ENCODE data around the gene MAPK6.

Gene MAPK6

GRCh38 chr15:52018693-52019393 lies at the start of gene MAPK6:
TSS of gene MAPK6 (plus strand) at chr15:52019219. CDS start at chr15:52046461, 27,242 bp downstream.
- peak within 1 kb of the TSS; percentile 89 for H3K4me3 ChIP-seq (ENCODE audit: low read depth, low read length)
- TF ChIP-seq, protein P1, sequence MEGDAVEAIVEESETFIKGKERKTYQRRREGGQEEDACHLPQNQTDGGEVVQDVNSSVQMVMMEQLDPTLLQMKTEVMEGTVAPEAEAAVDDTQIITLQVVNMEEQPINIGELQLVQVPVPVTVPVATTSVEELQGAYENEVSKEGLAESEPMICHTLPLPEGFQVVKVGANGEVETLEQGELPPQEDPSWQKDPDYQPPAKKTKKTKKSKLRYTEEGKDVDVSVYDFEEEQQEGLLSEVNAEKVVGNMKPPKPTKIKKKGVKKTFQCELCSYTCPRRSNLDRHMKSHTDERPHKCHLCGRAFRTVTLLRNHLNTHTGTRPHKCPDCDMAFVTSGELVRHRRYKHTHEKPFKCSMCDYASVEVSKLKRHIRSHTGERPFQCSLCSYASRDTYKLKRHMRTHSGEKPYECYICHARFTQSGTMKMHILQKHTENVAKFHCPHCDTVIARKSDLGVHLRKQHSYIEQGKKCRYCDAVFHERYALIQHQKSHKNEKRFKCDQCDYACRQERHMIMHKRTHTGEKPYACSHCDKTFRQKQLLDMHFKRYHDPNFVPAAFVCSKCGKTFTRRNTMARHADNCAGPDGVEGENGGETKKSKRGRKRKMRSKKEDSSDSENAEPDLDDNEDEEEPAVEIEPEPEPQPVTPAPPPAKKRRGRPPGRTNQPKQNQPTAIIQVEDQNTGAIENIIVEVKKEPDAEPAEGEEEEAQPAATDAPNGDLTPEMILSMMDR (IDR thresholded peaks at IDR 0.05; ENCODE audit: insufficient read depth, low read depth, low read length, missing control alignments), result no peak
- DNase-seq (ENCODE audit: low read depth), result peak; percentile 97

DNA sequence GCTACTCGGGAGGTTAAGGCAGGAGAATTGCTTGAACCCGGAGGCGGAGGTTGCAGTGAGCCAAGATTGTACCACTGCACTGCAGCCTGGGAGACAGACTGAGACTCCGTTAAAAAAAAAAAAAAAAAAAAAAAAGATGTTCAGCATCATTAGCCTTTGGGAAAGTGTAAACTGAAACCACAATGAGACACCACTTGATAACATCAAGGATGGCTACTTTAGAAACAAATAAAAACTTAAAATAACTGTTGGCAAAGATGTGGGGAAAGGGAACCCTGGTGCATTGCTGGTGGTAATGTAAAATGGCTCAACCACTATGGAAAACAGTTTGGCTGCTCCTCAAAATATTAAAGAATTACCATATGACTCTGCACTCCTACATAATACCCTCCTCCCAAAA lies 49.3 kb upstream of the MAPK6 start:
- TF ChIP-seq, protein P1 (IDR thresholded peaks at IDR 0.05; ENCODE audit: insufficient read depth, low read depth, low read length, missing control alignments), result no peak
- no peak for DNase-seq (ENCODE audit: low read depth)
- peak overlapping the region; percentile 1 for H3K4me3 ChIP-seq (ENCODE audit: low read depth, low read length)

- TF ChIP-seq, protein P1 (IDR thresholded peaks at IDR 0.05; ENCODE audit: insufficient read depth, low read depth, low read length, missing control alignments), result no peak
- no peak for DNase-seq (ENCODE audit: low read depth)
- peak overlapping the region; percentile 80 for H3K4me3 ChIP-seq (ENCODE audit: low read depth, low read length)
Measured at GRCh38 chr15:51970132-51970817, 48.7 kb upstream of the MAPK6 start.

GRCh38 chr15:51971032-51971374 lies 48.0 kb upstream of the MAPK6 start:
- TF ChIP-seq, protein P1 (IDR thresholded peaks at IDR 0.05; ENCODE audit: insufficient read depth, low read depth, low read length, missing control alignments), result no peak
- no peak for DNase-seq (ENCODE audit: low read depth)
- peak overlapping the region; percentile 80 for H3K4me3 ChIP-seq (ENCODE audit: low read depth, low read length)

- H3K4me3 ChIP-seq (ENCODE audit: low read depth, low read length), result peak within 1 kb of the TSS; percentile 80
- DNase-seq (ENCODE audit: low read depth), result peak; percentile 99
- TF ChIP-seq, protein P1 (IDR thresholded peaks at IDR 0.05; ENCODE audit: insufficient read depth, low read depth, low read length, missing control alignments), result peak; percentile 12
Measured at GRCh38 chr15:51971375-51972133, 47.5 kb upstream of the MAPK6 start, which contains the start of gene LEO1. TSS of gene LEO1 (minus strand) at chr15:51971778. CDS start at chr15:51971745, 33 bp downstream.

- no peak for DNase-seq (ENCODE audit: low read depth)
- TF ChIP-seq, protein P1 (IDR thresholded peaks at IDR 0.05; ENCODE audit: insufficient read depth, low read depth, low read length, missing control alignments), result no peak
- no peak overlapping the region for H3K4me3 ChIP-seq (ENCODE audit: low read depth, low read length)
Measured at GRCh38 chr15:51973220-51973619, 45.8 kb upstream of the MAPK6 start.
